ENCODE measurements around the gene DDR2. TPM values are rescaled to one million over a fixed set of nuclear protein-coding genes. Genes with fewer than 3 reads are reported as not detected.

The DDR2 gene
- total and polyA plus RNA-seq, 2 donors from 2014 or later = 3.9 to 19.8 TPM

- no peak overlapping the region for H3K4me3 ChIP-seq (ENCODE audit: low read length in 3 of 3)
These were observed 17.3 kb downstream of the DDR2 start for GRCh38 chr1:162649583-162649982.

GRCh38 chr1:162654915-162655620, 22.8 kb downstream of the DDR2 start:
- no peak for DNase-seq
- FAIRE-seq = no peak
- no peak overlapping the region for H3K27ac ChIP-seq (ENCODE audit: low read depth in 2 of 2, low read length in 2 of 2)

More at GRCh38 chr1:162649583-162649982, 17.3 kb downstream of the DDR2 start:
- TF ChIP-seq CTCF (IDR thresholded peaks at IDR 0.05; ENCODE audit: borderline replicate concordance, extremely low read depth, insufficient read depth) = no peak
- H3K9ac ChIP-seq (ENCODE audit: low read length in 3 of 3) = no peak overlapping the region
- no peaks in the 10 kb centered on the region for H3K36me3 ChIP-seq (ENCODE audit: control insufficient read depth in 2 of 3, insufficient read depth in 3 of 3, low read length in 3 of 3)
- no peaks in the 10 kb centered on the region for H3K27me3 ChIP-seq (ENCODE audit: control insufficient read depth, insufficient read depth, low read length)
- no peaks in the 10 kb centered on the region for H3K9me3 ChIP-seq (ENCODE audit: control insufficient read depth in 2 of 3, insufficient read depth in 1 of 3, low read length in 3 of 3)
- H3K27ac ChIP-seq (ENCODE audit: low read depth in 2 of 2, low read length in 2 of 2) = no peak overlapping the region
- DNase-seq (peak in 1 of 5 donors; percentile 26), FAIRE-seq (no peak)
- H3K4me1 ChIP-seq (ENCODE audit: control insufficient read depth in 2 of 3, insufficient read depth in 2 of 3, low read depth in 1 of 3, low read length in 3 of 3) = no peaks in the 10 kb centered on the region
- intact Hi-C loops (cut with DNase I) = no loop called here

DNA sequence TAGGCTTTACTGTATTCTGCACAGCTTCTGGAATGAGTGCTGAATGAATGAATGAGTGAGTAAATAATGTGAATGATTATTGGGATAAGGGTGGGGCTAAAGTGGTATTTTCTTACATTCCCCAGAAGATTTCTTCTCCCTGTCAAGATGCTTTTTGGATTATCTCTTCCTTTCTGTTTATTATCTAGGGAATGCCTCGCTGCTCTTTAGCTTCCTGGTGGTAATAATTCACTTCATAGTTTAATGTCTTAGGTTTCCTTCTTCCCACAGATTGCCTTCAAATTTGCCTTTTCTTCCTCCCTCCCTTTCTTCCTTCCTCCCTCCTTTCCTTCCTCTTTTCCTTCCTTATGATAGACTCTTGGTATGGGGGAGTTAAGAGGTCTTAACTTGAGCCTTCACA, 24.0 kb downstream of the DDR2 start:
- Histone ChIP-seq H3K9me3 (ENCODE audit: control insufficient read depth in 2 of 3, insufficient read depth in 1 of 3, low read length in 3 of 3) (no peaks in the 10 kb centered on the region), H3K4me3 (ENCODE audit: low read length in 3 of 3) (no peak overlapping the region), H3K27ac (ENCODE audit: low read depth in 2 of 2, low read length in 2 of 2) (no peak overlapping the region), H3K27me3 (ENCODE audit: control insufficient read depth, insufficient read depth, low read length) (no peaks in the 10 kb centered on the region), H3K9ac (ENCODE audit: low read length in 3 of 3) (no peak overlapping the region), H3K36me3 (ENCODE audit: control insufficient read depth in 2 of 3, insufficient read depth in 3 of 3, low read length in 3 of 3) (no peaks in the 10 kb centered on the region), H3K4me1 (ENCODE audit: control insufficient read depth in 2 of 3, insufficient read depth in 2 of 3, low read depth in 1 of 3, low read length in 3 of 3) (no peaks in the 10 kb centered on the region)
- DNase-seq = no peak
- FAIRE-seq = no peak
- intact Hi-C loops (cut with DNase I) = no loop called here
- TF ChIP-seq CTCF (IDR thresholded peaks at IDR 0.05; ENCODE audit: borderline replicate concordance, extremely low read depth, insufficient read depth) = no peak

More at GRCh38 chr1:162654915-162655620, 22.8 kb downstream of the DDR2 start:
- Histone ChIP-seq H3K4me1 (ENCODE audit: control insufficient read depth in 2 of 3, insufficient read depth in 2 of 3, low read depth in 1 of 3, low read length in 3 of 3) (no peaks in the 10 kb centered on the region), H3K9me3 (ENCODE audit: control insufficient read depth in 2 of 3, insufficient read depth in 1 of 3, low read length in 3 of 3) (no peaks in the 10 kb centered on the region), H3K36me3 (ENCODE audit: control insufficient read depth in 2 of 3, insufficient read depth in 3 of 3, low read length in 3 of 3) (no peaks in the 10 kb centered on the region), H3K27me3 (ENCODE audit: control insufficient read depth, insufficient read depth, low read length) (no peaks in the 10 kb centered on the region), H3K4me3 (ENCODE audit: low read length in 3 of 3) (no peak overlapping the region), H3K9ac (ENCODE audit: low read length in 3 of 3) (no peak overlapping the region)
- intact Hi-C loops (cut with DNase I) = no loop called here
- no peak for TF ChIP-seq CTCF (IDR thresholded peaks at IDR 0.05; ENCODE audit: borderline replicate concordance, extremely low read depth, insufficient read depth)
